HEK293T (cell line): ENCODE measurements around the gene INTS14.

Experiments used
- ELF4 ChIP-seq: fragments of 450-650 bp; IDR thresholded peaks from 2 replicates; pipeline ENCODE4 v1.6.1; 2017; ENCODE audit warnings: antibody characterized with exemption
- FOXK2 ChIP-seq: fragments of 450-650 bp; IDR thresholded peaks from 2 replicates; pipeline ENCODE4 v1.6.1; 2016; ENCODE audit warnings: mild to moderate bottlenecking
- FOXM1 ChIP-seq: fragments of 450-650 bp; IDR thresholded peaks from 2 replicates; pipeline ENCODE4 v1.6.1; 2017; ENCODE audit warnings: mild to moderate bottlenecking, borderline replicate concordance

DNA sequence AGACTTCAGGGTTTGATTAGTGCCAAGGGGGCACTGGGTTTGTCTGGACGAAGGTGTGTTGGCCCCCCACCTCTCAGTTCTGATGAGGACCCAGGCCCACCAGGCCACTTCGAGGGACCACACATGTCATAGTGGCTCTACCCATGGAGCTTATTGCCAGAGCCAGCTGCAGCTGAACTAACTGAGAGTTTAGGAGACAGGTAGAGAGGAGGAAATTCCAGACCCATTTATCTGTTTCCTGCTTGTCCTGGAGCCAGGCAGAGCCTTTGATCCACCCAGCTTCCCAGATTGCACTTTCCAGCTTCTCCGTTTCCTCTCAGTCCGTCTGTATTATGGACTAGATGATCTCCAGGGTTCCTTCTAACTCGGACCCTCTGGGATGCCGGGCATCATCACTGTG is 31.7 kb upstream of the INTS14 start:
- TF ChIP-seq ELF4 (no peak), FOXM1 (no peak), FOXK2 (no peak)
